C4-2B (cell line): Measurements from ENCODE around the gene IL18RAP.

Experiments
- ZFX ChIP-seq: fragments of 450-650 bp; IDR thresholded peaks from 2 replicates; pipeline ENCODE4 v1.6.1; 2017
- TF ChIP-seq, protein P1 (sequence below): fragments of 450-650 bp; conservative IDR thresholded peaks from 2 replicates; pipeline ENCODE4 v1.5.1; 2017; ENCODE audit warnings: mild to moderate bottlenecking

DNA sequence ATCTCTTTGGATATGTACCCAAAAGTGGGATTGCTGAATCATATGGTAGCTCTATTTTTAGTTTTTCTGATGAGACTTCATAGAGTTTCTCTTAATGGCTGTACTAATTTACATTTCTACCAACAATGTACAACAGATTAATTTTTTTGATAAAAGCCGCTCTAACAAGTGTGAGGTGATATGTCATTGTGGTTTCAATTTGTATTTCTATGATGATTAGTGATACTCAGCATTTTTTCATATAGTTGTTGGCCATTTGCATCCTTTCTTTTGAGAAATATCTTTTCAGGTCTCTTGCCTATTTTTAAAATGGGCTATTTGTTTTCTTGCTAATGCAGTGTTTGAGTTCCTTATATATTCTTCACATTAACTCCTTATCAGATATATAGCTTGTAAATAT, 4.3 kb downstream of the IL18RAP start:
- TF ChIP-seq, protein P1, sequence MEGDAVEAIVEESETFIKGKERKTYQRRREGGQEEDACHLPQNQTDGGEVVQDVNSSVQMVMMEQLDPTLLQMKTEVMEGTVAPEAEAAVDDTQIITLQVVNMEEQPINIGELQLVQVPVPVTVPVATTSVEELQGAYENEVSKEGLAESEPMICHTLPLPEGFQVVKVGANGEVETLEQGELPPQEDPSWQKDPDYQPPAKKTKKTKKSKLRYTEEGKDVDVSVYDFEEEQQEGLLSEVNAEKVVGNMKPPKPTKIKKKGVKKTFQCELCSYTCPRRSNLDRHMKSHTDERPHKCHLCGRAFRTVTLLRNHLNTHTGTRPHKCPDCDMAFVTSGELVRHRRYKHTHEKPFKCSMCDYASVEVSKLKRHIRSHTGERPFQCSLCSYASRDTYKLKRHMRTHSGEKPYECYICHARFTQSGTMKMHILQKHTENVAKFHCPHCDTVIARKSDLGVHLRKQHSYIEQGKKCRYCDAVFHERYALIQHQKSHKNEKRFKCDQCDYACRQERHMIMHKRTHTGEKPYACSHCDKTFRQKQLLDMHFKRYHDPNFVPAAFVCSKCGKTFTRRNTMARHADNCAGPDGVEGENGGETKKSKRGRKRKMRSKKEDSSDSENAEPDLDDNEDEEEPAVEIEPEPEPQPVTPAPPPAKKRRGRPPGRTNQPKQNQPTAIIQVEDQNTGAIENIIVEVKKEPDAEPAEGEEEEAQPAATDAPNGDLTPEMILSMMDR, result no peak
- no peak for TF ChIP-seq ZFX
